Breast epithelium (tissue), 3 donors: ENCODE results near the gene UNC5A.

Source experiments
- POLR2A ChIP-seq: fragments of 450-650 bp; IDR thresholded peaks from one replicate; pipeline ENCODE4 v1.6.1; 2016; ENCODE audit warnings: antibody characterized with exemption, mild to moderate bottlenecking, moderate library complexity
- POLR2AphosphoS5 ChIP-seq, 3 donors: sonication (generic); formaldehyde crosslinking; IDR thresholded peaks; one replicate each; pipeline ENCODE4 v1.6.1; 2017; ENCODE audit warnings: antibody characterized with exemption in 3 of 3
- TF ChIP-seq, protein P1 (sequence below), 3 donors: fragments of 450-650 bp; IDR thresholded peaks; one replicate each; pipeline ENCODE4 v1.5.1; 2016 to 2017; ENCODE audit warnings: antibody characterized with exemption in 3 of 3, mild to moderate bottlenecking in 3 of 3, moderate library complexity in 3 of 3

DNA sequence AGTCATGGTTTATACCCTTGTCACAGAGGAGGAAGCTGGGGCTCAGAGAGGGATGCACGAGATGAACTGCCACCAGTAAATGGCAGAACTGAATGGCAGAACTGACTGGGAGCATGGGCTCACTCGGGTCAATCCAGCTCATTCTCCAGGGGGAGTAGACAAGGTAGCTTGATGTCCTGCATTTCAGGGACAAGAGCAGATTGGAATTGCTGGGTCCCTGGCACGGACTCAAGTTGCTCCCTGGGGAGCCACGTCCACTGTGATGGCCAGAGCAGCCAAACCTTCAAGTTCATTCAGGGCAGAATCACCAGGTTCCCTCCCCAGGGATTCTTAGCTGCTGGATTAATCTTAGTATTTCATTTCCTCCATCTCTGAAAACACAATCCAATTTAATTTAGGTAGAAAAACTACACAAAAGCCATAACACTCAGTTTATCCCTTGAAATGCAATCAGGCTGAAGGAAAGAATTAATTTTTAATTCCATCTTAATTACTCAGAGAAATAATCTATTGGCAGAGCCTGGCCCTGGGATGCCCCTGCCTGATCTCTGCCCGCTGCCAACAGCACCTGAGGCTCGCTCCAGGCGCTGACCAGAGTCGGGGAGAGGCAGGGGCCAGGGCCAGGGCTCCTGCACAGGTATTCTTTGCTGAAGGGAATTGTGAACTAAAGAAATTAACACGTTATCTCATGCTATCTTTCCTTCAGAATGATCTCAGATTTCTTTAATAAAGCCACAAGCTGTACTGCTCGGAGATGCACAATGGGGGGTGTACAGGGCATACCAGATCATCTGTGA, 42.0 kb upstream of the UNC5A start:
- TF ChIP-seq POLR2A (no peak), POLR2AphosphoS5 (IDR thresholded peaks at IDR 0.05) (no peak)
- TF ChIP-seq, protein P1, sequence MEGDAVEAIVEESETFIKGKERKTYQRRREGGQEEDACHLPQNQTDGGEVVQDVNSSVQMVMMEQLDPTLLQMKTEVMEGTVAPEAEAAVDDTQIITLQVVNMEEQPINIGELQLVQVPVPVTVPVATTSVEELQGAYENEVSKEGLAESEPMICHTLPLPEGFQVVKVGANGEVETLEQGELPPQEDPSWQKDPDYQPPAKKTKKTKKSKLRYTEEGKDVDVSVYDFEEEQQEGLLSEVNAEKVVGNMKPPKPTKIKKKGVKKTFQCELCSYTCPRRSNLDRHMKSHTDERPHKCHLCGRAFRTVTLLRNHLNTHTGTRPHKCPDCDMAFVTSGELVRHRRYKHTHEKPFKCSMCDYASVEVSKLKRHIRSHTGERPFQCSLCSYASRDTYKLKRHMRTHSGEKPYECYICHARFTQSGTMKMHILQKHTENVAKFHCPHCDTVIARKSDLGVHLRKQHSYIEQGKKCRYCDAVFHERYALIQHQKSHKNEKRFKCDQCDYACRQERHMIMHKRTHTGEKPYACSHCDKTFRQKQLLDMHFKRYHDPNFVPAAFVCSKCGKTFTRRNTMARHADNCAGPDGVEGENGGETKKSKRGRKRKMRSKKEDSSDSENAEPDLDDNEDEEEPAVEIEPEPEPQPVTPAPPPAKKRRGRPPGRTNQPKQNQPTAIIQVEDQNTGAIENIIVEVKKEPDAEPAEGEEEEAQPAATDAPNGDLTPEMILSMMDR (IDR thresholded peaks at IDR 0.05), result no peak
